ENCODE data around the gene NBR1.
"Not testable (repeated sequence)": the region's sequence is repeated elsewhere in the genome, so short reads cannot be mapped to it uniquely, and the experiment has no call there.

NBR1 gene

DNA sequence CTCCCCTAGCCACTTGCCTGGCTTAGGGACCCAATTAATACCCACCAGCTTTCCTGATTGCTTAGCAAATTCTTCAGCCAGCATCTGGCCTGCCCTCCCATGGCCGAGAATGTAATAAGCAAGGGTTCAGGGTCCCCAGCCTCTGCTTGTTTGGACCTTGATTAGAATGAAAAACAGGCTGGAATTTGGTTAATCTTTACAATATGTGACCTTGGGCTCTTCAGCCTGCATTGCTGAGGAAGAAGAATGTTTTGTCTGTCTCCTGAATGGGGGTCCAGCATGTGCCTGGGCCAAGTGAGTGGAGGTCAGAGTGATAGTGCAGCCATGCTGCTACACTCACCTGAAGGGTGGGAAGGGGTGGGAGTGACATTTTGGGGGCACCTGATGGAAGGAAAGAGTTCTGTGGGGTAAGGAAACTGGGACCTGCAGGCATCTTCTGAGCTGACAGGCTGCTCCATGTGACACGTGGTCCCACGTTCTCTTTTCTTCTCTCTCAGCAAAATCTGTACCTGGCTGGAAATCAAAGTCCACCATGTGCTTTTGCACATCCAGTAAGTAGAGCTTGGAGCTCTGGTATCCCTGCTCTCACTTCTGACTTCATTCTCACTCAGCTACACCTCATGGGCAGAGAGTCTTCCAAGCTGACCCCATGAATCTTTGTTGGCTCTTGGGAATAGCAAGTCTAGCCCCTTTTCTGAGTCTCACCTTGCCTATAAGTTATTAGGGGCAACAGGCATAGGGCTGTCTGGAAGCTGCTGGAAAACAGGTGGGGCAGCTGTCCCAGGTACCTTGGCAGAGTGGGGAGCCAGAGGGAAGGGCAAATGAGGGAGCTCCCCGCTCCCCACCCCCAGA is 46.0 kb downstream of the NBR1 start:
- no peak for DNase-seq

DNA sequence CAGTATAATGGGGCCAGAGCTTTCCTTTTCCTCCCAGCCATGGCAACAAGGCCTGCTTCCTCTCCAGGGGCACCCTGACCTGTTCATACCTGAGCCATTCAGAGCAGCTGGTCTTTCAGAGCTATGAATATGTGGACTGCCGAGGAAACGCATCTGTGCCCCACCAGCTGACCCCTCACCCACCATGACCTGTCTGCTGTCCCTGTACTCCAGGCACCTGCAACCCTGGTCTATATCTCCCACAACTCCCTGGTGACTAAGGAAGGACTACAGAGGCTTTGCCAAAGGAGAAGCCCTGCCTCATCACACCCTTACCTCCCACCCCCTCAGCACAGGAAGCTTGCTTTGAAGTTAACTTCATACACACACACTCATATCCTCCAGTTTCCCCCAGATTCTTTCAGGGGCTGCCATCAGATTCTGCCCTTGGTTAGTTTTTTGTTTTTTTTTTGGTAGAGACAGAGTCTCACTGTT is 46.6 kb downstream of the NBR1 start:
- peak; percentile 39 for DNase-seq

DNA sequence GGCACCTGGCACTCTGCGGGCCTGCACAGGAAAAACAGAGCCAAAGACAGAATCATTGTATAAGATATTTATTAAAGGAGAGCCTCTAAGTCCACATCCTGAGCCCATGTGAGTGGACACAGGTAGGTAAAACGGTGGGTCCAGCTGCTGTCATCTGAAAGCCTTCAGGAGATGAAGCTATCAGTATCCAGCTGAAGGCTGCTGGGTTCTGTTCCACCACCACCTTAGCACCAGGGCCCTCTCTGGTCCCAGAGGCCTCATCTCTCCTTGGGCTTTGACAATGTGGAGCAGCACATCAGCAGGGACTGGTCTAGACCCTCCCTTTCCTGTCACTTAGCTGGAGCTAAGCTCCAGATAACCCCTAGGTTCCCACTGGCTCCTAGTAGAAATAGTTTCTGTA is 48.0 kb downstream of the NBR1 start:
- no peak for DNase-seq

DNA sequence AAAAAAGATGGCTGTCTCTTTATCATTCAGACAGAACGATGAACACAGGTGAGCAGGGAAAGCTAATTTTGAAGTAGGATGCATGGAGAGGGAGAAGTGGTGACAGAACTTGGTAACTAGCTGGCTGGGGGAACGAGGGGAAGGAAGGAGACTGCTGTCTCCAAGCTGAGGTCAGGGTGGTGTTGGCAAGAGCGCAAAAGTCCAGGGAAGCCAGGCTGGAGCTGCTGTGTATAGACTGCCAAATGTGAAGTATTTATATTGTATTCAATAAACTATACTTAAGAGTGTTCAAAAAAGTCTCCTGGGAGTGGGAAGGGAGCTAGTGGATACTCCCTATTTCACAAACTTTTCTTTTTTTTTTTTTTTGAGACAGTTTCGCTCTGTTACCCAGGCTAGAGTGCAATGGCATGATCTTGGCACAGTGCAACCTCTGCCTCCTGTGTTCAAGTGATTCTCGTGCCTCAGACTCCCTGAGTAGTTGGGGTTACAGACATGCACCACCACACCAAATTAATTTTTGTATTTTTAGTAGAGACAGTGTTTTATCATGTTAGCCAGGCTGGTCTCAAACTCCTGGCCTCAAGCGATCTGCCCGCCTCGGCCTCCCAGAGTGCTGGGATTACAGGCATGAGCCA is 48.8 kb downstream of the NBR1 start:
- no peak for DNase-seq

DNA sequence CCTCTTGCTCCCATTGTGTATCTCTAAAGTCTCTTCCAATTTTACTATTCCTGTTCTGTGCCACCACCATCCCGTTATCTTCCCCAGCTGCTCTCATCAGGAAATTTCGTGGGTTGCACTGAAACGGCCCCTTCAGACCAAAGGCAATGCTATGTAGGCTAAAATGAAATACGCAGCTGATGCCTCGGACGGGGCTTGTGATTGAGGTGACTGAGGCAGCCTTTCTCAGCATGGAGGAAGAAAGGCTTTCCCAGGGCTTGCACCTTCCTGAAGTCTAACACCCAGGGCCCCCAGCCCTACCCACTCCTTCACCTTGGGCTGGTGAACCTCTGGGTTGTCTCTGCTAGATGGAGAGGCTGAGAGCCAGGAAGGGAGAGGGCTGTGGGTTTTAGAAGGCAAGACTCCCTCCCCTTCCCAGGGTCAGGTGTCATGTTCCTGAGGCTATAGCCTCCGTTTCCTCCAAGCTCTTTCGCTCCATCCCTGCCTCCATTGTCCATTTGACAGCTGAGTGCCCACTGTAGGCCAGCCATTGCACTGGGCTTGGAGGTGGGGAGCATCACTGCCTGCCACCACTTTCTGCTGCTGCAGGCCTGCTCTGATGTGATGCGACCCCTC is 49.6 kb downstream of the NBR1 start:
- no peak for DNase-seq

DNA sequence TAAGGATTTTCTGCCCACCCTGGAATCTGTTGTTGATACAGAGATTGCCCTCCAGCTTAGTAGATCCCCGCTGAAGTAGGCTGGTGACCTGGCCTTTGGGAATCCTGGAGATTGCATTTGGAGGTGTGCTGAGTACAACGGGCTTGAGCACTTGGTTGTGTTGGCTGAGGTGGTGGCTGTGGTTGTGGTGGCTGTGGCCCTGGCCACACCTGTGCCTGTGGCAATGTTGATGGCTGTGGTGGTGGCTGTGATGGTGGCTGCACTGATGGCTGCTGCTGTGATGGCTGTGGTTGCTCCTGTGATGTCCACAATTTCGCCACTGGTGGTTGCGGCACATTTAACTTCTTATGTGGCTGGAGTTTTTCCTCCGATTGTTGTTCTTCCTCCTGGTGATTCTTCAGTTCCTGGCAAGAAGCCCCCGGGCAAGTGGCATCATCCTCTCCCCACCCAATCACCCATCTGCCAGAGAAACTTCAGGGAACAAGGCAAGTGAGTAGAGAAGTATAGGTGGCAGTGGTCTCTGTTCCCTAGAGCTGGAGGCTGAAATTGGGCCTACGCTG is 53.2 kb downstream of the NBR1 start:
- no peak for DNase-seq

DNA sequence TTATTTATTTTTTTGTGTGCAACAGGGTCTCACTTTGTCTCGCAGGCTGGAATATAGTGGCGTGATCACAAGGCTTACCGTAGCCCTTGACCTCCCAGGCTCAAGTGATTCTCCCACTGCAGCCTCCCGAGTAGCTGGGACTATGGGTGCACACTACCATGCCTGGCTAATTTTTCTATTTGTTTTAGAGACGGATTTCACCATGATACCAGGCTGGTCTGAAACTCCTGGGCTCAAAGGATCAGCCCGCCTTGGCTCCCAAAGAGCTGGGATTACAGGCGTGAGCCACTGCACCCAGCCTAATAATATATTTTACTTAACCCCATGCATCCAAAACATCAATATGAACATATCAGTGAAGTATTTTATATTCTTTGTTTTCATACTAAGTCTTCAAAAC is 55.4 kb downstream of the NBR1 start:
- DNase-seq: no peak

DNA sequence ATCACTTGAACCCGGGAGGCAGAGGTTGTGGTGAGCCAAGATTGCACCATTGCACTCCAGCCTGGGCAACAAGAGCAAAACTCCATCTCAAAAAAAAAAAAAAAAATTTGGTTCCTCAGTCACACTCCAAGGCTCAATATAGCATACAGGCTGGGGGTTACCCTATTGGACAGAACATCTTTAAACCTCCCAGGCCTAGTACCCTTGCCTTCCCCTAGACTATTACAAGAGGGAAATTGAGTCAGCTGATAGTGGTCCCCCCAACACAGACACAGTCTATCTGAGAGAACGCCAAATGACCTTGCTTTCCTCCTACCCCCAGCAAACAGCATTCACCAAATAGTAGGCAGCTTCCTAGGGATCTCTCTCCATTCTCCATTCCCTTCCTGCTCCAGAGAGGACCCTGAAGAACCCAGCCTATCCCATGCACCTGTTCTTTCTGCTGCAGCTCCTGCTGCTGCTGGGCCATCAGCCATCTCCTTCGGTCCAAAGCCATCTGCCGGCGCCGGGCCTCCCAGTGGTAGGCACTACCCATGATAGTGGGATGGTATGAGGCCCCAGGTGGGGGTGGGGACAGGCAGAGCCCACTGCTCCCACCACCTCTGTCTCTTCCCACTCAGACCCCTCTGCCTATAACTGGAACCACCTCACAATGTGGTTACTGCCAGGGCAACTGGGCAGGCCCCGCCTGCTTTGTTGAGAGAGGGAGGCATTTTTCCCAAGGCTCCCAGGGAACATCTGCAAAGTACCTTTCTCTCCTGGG is 57.2 kb downstream of the NBR1 start, which contains the start of gene CCDC200:
Gene CCDC200 (minus strand): TSS at position 604 of the 763 bp plus-strand sequence. CDS start 69 bp downstream, at position 535.
- DNase-seq: not testable (repeated sequence)

DNA sequence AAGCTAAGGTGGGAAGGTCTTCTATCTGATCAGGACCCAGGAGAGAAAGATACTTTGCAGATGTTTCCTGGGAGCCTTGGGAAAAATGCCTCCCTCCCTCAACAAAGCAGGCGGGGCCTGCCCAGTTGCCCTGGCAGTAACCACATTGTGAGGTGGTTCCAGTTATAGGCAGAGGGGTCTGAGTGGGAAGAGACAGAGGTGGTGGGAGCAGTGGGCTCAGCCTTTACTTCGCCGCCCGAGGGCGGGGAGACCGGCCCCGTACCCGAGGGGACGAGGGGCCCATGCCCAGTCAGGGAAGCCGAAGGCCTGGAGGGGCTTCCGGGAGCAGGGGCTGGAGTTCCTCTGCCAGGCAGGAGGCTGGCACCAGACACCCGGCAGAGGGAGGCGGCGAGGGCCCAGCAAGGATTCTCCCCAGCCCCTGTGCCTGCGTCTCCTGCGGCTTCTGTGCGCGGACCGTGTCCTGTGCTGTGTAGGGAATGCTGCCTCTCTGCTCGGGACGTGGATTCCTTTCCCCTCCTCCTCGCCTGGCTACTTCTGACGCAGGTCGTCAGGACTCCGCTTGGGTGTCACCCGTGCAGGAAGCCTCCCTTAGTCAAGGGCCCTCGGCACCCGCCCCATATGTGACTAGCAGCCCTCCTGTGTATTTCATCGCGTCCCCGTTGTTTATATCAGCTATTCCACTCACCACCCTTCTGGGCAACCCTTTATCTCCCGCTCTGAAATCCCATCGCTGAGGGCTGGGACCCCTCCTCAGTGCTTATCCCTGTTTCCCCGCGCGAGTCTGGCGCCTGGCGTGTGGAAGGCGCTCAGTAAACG is 60.4 kb downstream of the NBR1 start:
- not testable (repeated sequence) for DNase-seq

DNA sequence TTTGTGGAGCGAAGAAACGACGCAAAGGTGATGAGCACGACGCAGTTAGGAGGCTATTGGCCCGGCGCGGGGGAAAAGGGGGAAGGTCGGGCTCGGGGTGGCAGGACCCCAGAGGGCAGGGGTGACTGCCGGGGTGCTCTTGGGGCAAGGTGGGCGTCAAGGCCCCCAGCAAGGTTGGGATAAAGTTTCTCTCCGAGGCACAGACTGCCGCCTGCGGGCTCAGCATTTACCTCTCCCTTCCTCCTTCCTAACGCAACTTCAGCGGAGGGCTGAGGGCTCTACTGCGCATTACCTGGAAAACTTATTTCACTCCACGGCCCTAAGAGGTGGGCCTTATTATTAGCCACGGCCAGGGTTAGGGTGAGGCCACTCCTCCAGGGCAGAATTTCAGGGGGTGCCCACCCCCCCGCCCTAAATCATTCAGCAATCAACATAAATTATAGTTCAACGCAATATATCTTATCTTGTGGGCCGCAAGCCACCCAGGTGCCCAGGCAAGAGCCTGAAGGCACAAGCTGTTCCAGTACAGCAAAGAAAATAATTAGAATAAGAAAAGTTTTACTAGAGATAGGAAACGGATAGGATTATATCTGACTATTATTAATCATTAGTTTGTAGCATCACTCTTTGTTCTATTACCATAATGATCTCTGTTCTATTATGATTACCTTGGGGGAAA is 61.1 kb downstream of the NBR1 start:
- peak; percentile 17 for DNase-seq

DNA sequence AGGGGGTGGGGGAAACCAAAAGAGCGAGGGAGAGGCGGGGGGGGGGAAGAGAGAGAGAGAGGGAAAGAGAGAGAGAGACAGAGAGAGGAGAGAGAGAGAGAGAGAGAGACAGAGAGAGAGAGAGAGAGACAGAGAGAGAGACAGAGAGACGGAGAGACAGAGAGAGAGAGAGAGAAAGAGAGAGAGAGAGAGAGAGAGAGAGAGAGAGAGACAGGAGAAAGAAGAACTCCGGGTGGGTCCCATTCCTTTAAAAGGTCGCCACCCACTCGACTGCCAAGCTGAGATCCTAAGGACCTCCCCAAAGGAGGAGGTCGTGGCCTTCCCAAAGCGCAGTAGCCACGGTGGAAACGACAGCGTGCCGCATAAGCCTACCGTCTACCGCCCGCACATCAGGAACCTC is 62.2 kb downstream of the NBR1 start:
- DNase-seq: not testable (repeated sequence)

DNA sequence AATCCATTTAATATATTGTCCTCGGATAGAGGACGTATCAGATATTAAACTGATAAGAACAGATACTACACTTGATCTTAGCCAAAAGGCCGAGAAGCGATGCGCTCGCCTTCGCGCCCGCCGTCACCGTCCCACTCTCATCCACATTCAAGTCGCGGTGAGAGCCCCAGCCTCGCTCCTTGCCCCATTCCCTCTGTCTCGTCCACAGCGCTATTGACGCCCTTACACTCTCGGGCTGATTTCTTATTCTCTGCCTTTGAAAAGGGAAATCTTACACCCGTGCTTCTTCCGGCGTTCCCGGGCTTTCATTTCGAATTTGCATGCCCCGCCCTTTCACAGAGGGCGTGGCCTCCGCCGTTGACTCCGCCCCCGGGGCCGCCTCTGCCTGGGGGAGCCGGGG is 62.9 kb downstream of the NBR1 start, which contains the start of gene RNU2-1:
Gene RNU2-1 (minus strand): TSS at position 101 of the 400 bp plus-strand sequence.
- not testable (repeated sequence) for DNase-seq

DNA sequence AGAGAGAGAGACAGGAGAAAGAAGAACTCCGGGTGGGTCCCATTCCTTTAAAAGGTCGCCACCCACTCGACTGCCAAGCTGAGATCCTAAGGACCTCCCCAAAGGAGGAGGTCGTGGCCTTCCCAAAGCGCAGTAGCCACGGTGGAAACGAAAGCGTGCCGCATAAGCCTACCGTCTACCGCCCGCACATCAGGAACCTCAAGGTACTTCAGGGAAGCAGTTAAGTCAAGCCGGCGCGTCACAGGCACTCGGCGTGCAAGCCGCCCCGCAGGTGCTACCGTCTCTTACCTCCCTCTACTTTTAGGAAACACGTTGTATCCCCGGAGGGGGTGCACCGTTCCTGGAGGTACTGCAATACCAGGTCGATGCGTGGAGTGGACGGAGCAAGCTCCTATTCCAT is 68.6 kb downstream of the NBR1 start:
- not testable (repeated sequence) for DNase-seq

DNA sequence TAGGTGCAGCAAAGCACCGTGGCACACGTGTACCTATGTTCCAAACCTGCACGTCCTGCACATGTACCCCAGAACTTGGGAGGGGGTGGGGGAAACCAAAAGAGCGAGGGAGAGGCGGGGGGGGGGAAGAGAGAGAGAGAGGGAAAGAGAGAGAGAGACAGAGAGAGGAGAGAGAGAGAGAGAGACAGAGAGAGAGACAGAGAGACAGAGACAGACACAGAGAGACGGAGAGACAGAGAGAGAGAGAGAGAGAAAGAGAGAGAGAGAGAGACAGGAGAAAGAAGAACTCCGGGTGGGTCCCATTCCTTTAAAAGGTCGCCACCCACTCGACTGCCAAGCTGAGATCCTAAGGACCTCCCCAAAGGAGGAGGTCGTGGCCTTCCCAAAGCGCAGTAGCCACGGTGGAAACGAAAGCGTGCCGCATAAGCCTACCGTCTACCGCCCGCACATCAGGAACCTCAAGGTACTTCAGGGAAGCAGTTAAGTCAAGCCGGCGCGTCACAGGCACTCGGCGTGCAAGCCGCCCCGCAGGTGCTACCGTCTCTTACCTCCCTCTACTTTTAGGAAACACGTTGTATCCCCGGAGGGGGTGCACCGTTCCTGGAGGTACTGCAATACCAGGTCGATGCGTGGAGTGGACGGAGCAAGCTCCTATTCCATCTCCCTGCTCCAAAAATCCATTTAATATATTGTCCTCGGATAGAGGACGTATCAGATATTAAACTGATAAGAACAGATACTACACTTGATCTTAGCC is 69.8 kb downstream of the NBR1 start:
- not testable (repeated sequence) for DNase-seq

DNA sequence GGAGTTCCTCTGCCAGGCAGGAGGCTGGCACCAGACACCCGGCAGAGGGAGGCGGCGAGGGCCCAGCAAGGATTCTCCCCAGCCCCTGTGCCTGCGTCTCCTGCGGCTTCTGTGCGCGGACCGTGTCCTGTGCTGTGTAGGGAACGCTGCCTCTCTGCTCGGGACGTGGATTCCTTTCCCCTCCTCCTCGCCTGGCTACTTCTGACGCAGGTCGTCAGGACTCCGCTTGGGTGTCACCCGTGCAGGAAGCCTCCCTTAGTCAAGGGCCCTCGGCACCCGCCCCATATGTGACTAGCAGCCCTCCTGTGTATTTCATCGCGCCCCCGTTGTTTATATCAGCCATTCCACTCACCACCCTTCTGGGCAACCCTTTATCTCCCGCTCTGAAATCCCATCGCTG is 75.4 kb downstream of the NBR1 start:
- DNase-seq: not testable (repeated sequence)

All from stimulated activated CD4-positive, alpha-beta T cell treated with anti-CD3 and anti-CD28 coated beads, Interleukin-15, amount 100 ng/mL, for 24 hours (primary cell).